GM18519 (cell line): Measurements from ENCODE around the gene GLIS1.
"Not testable (repeated sequence)": the region's sequence is repeated elsewhere in the genome, so short reads cannot be mapped to it uniquely, and the experiment has no call there.

Experiments
- ATAC-seq: cut with Tn5 transposase; IDR thresholded peaks from one replicate; pipeline ENCODE4 v1.9.1; 2021; ENCODE audit warnings: mild to moderate bottlenecking, moderate library complexity; ENCODE audit not compliant: unreplicated experiment, low FRiP score

Gene GLIS1

GRCh38 chr1:53739109-53739681, at the start of gene GLIS1:
GLIS1 (minus strand) TSS chr1:53739164; CDS start chr1:53738064, 1,100 bp downstream.
- peak; percentile 85 for ATAC-seq

- ATAC-seq = no peak
Observed at GRCh38 chr1:53787655-53788054, 48.7 kb upstream of the GLIS1 start.

- ATAC-seq = no peak
Observed at GRCh38 chr1:53783056-53783455, 44.1 kb upstream of the GLIS1 start.

- no peak for ATAC-seq
Observed at GRCh38 chr1:53781654-53782053, 42.7 kb upstream of the GLIS1 start.

- no peak for ATAC-seq
Observed at GRCh38 chr1:53777272-53777671, 38.3 kb upstream of the GLIS1 start.

- no peak for ATAC-seq
Observed at GRCh38 chr1:53771648-53772047, 32.7 kb upstream of the GLIS1 start.

- ATAC-seq = no peak
Observed at GRCh38 chr1:53769780-53770179, 30.8 kb upstream of the GLIS1 start.

- no peak for ATAC-seq
Observed at GRCh38 chr1:53769184-53769583, 30.2 kb upstream of the GLIS1 start.

- no peak for ATAC-seq
Observed at GRCh38 chr1:53766831-53767405, 28.0 kb upstream of the GLIS1 start.

GRCh38 chr1:53766194-53766742, 27.3 kb upstream of the GLIS1 start:
- no peak for ATAC-seq

- no peak for ATAC-seq
Observed at GRCh38 chr1:53765657-53766056, 26.7 kb upstream of the GLIS1 start.

- ATAC-seq = no peak
Observed at GRCh38 chr1:53763911-53764310, 24.9 kb upstream of the GLIS1 start.

GRCh38 chr1:53763461-53763860, 24.5 kb upstream of the GLIS1 start:
- no peak for ATAC-seq

- ATAC-seq = not testable (repeated sequence)
Observed at GRCh38 chr1:53760497-53760896, 21.5 kb upstream of the GLIS1 start.

GRCh38 chr1:53755874-53756273, 16.9 kb upstream of the GLIS1 start:
- ATAC-seq = no peak

- no peak for ATAC-seq
Observed at GRCh38 chr1:53754484-53755312, 15.7 kb upstream of the GLIS1 start.

GRCh38 chr1:53752281-53752680, 13.3 kb upstream of the GLIS1 start:
- ATAC-seq = no peak

GRCh38 chr1:53747841-53748240, 8.9 kb upstream of the GLIS1 start:
- ATAC-seq = no peak

GRCh38 chr1:53740621-53741105, 1.7 kb upstream of the GLIS1 start:
- no peak for ATAC-seq

GRCh38 chr1:53738205-53739108, 507 bp downstream of the GLIS1 start:
- peak; percentile 6 for ATAC-seq
